MCF 10A (cell line): Measurements from ENCODE around the gene GPC6. TPM values are rescaled to one million over a fixed set of nuclear protein-coding genes. Genes with fewer than 3 reads are reported as not detected.

Source experiments
- BruUV-seq: library from RNA; stranded (reverse); fragments of 400-500 nt; replicated peaks from 2 replicates; lab custom pipeline; 2021; lab: Mats Ljungman, UMichigan
- CTCF ChIA-PET: fragments of 300-600 bp; sonication (Branson Sonifier 250); formaldehyde crosslinking; extraction: SDS; loops from one replicate; lab custom pipeline; 2021; ENCODE audit warnings: antibody characterized with exemption, inconsistent platforms; lab: Yijun Ruan, JAX
- POLR2A ChIA-PET: fragments of 300-600, 350-650 bp; sonication (Branson Sonifier 250); formaldehyde crosslinking; extraction: SDS; loops from one replicate; lab custom pipeline; 2020; ENCODE audit warnings: antibody characterized with exemption, inconsistent platforms; lab: Yijun Ruan, JAX
- DNase-seq: peaks from one replicate; pipeline ENCODE4 v3.0.0-alpha.2; 2018; ENCODE audit not compliant: unreplicated experiment
- H3K27ac Mint-ChIP-seq: one replicate; pipeline ENCODE4 v1.8.0; 2022; ENCODE audit warnings: mild to moderate bottlenecking, low read depth, mixed read lengths; ENCODE audit not compliant: unreplicated experiment
- H3K27me3 Mint-ChIP-seq: one replicate; pipeline ENCODE4 v1.8.0; 2022; ENCODE audit warnings: mixed read lengths; ENCODE audit not compliant: insufficient read depth, unreplicated experiment
- H3K36me3 Mint-ChIP-seq: one replicate; pipeline ENCODE4 v1.8.0; 2022; ENCODE audit warnings: mild to moderate bottlenecking, moderate library complexity, mixed read lengths; ENCODE audit not compliant: insufficient read depth, unreplicated experiment
- H3K4me1 Mint-ChIP-seq: one replicate; pipeline ENCODE4 v1.8.0; 2022; ENCODE audit warnings: mixed read lengths; ENCODE audit not compliant: insufficient read depth, unreplicated experiment
- H3K4me3 Mint-ChIP-seq: one replicate; pipeline ENCODE4 v1.8.0; 2022; ENCODE audit warnings: mild to moderate bottlenecking, moderate library complexity, mixed read lengths; ENCODE audit not compliant: unreplicated experiment
- H3K9me3 Mint-ChIP-seq: one replicate; pipeline ENCODE4 v1.8.0; 2022; ENCODE audit warnings: mixed read lengths; ENCODE audit not compliant: unreplicated experiment
- intact Hi-C: fragments of 100-400 bp; cut with micrococcal nuclease; formaldehyde crosslinking; loops from 2 replicates; pipeline ENCODE4 v1.14.1; 2022
- total RNA-seq: library from RNA; stranded (reverse); gene quantifications from 2 replicates; pipeline ENCODE4 v1.2.3, GENCODE V29; 2022
- TF ChIP-seq, protein P1 (sequence below): fragments of 200-600 bp; IDR thresholded peaks from one replicate; pipeline ENCODE4 v1.8.0; 2022; ENCODE audit warnings: antibody characterized with exemption, mild to moderate bottlenecking; ENCODE audit not compliant: unreplicated experiment

Gene GPC6
- total RNA-seq, 1 experiment from 2014 or later = 8.4 TPM

DNA sequence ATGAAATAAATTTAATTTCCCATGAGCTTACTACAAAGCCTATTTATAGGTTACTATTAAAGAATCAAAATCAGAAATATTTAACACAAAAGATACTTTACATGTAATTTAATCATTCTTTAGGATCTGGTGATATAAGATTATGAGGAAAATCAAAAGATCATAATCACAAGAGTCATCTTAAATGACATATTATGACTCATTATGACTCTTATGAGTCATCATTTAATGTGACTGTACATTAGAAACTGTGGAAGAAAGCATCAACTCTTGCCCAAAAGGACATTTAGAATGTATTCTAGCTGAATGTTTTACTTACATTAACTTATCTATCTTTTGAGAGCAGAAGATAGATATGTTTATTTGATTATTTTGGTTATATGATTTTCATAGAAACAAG lies 794.2 kb downstream of the GPC6 start:
- intact Hi-C loops = loop anchor here (5.0 kb wide), 1 partner anchor 329 kb away; no protein-coding TSS in a partner anchor
- POLR2A ChIA-PET = no interaction called here
- TF ChIP-seq, protein P1, sequence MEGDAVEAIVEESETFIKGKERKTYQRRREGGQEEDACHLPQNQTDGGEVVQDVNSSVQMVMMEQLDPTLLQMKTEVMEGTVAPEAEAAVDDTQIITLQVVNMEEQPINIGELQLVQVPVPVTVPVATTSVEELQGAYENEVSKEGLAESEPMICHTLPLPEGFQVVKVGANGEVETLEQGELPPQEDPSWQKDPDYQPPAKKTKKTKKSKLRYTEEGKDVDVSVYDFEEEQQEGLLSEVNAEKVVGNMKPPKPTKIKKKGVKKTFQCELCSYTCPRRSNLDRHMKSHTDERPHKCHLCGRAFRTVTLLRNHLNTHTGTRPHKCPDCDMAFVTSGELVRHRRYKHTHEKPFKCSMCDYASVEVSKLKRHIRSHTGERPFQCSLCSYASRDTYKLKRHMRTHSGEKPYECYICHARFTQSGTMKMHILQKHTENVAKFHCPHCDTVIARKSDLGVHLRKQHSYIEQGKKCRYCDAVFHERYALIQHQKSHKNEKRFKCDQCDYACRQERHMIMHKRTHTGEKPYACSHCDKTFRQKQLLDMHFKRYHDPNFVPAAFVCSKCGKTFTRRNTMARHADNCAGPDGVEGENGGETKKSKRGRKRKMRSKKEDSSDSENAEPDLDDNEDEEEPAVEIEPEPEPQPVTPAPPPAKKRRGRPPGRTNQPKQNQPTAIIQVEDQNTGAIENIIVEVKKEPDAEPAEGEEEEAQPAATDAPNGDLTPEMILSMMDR = no peak
- BruUV-seq = no TSS peak
- peaks cover 5% of the 10 kb centered on the region for H3K4me1 Mint-ChIP-seq
- CTCF ChIA-PET = no interaction called here
- H3K27me3 Mint-ChIP-seq = no peaks in the 10 kb centered on the region
- no peak overlapping the region for H3K27ac Mint-ChIP-seq
- DNase-seq = peak; percentile 53
- peaks cover 6% of the 10 kb centered on the region for H3K36me3 Mint-ChIP-seq
- H3K9me3 Mint-ChIP-seq = no peaks in the 10 kb centered on the region
- no peak overlapping the region for H3K4me3 Mint-ChIP-seq

DNA sequence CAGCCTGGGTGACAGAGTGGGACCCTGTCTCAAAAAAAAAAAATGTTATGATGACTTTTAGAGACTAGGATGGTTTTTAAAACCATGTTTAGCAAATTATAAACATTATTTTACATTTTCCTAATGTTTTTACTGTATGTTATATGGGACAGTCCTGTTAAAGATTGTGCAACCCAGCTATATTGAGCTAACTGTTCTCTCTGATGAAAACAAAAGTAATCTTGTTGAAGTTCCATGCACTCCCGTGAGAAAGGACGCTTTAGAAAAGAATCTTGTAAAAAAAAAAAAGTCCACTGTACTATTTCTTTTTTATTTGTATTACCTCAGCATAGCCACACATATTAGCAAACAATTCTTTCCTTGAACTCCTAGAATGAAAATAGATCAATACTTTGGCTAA lies 801.6 kb downstream of the GPC6 start:
- no peaks in the 10 kb centered on the region for H3K4me1 Mint-ChIP-seq
- no peaks in the 10 kb centered on the region for H3K27me3 Mint-ChIP-seq
- no TSS peak for BruUV-seq
- H3K4me3 Mint-ChIP-seq = no peak overlapping the region
- no peaks in the 10 kb centered on the region for H3K9me3 Mint-ChIP-seq
- TF ChIP-seq, protein P1 = no peak
- ChIA-PET POLR2A (interaction anchor here (0.5 kb wide), 1 partner anchor 606 kb away, joined by 3 read pairs; no protein-coding TSS in a partner anchor), CTCF (interaction anchor here (0.6 to 0.9 kb wide), 2 partner anchors 8 to 10 kb away, joined by 3 to 4 read pairs; no protein-coding TSS in a partner anchor)
- H3K36me3 Mint-ChIP-seq = no peaks in the 10 kb centered on the region
- DNase-seq = no peak
- intact Hi-C loops = no loop called here
- no peak overlapping the region for H3K27ac Mint-ChIP-seq

DNA sequence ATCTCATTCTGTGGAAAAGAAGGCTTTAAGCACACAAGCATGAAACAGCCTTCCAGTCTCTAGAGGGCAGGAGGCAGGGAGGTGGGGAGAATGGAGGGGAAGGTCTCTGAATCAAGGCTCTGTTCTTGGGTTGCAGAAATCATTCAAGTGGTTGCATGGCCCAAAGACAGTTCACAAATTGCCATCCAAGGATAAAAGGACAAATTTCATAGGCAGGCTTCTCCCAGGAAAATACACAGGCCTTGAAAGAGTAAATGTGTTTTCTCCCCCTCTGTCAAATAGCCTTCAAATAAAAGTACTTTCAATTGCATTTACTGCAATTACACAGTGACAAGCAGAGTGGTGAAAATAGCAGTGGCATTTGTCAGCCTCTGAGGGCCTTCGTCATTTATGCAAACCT lies 802.0 kb downstream of the GPC6 start:
- intact Hi-C loops = no loop called here
- CTCF ChIA-PET = interaction anchor here (0.9 kb wide), 1 partner anchor 10 kb away, joined by 4 read pairs; no protein-coding TSS in a partner anchor
- Mint-ChIP-seq H3K4me3 (no peak overlapping the region), H3K4me1 (no peaks in the 10 kb centered on the region), H3K27ac (no peak overlapping the region), H3K9me3 (no peaks in the 10 kb centered on the region), H3K27me3 (no peaks in the 10 kb centered on the region), H3K36me3 (no peaks in the 10 kb centered on the region)
- POLR2A ChIA-PET = interaction anchor here (0.5 kb wide), 1 partner anchor 606 kb away, joined by 3 read pairs; no protein-coding TSS in a partner anchor
- BruUV-seq = no TSS peak
- DNase-seq = no peak
- TF ChIP-seq, protein P1 = no peak

DNA sequence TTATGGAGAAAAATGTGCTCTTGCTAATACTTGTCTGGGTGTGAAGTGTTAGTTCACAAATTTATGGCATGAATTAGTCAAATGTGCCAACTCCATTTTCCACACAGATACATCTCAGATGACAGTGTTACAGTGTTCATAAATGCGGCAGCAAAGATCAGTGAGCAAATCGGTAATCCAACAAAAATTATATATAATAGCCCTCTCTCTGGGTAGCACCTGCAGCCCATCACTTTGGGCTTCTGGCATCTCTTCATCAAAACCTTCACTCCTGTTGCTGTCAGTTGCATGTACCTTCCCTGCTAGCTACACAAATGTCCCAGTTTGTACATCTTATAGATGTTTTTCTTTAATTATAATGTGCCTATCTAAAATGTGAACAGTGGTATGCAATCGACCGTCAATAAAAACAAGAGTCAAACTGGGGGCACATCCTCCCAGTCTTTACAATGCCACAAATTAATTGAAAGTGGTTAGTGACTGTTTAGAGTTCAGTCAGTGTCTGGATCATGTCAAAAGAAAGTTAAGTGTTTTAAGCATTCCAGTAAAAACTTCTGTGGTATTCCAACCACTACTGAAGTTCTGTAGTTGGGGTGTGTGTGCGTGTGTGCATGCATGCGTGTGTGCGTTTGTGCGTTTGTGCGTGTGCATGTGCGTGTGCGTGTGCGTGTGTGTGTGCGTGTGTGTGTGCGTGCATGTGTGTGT lies 804.0 kb downstream of the GPC6 start:
- BruUV-seq = no TSS peak
- Mint-ChIP-seq H3K9me3 (no peaks in the 10 kb centered on the region), H3K27me3 (no peaks in the 10 kb centered on the region), H3K27ac (no peak overlapping the region), H3K4me3 (no peak overlapping the region), H3K4me1 (no peaks in the 10 kb centered on the region), H3K36me3 (no peaks in the 10 kb centered on the region)
- CTCF ChIA-PET = interaction anchor here (0.6 kb wide), 1 partner anchor 324 kb away, joined by 3 read pairs; no protein-coding TSS in a partner anchor
- DNase-seq = no peak
- intact Hi-C loops = no loop called here
- POLR2A ChIA-PET = no interaction called here
- TF ChIP-seq, protein P1 = no peak
